RWPE1 (cell line): ENCODE data around the gene P2RX2.

Experiments
- CTCF ChIA-PET: fragments of 350-600 bp; sonication (Branson Sonifier 250); formaldehyde crosslinking; extraction: SDS; loops from one replicate; lab custom pipeline; 2021; lab: Yijun Ruan, JAX
- POLR2A ChIA-PET: fragments of 400-600 bp; formaldehyde crosslinking; extraction: SDS; loops from one replicate; lab custom pipeline; 2020; ENCODE audit warnings: antibody characterized with exemption; ENCODE audit not compliant: low non-redundant PET; lab: Yijun Ruan, JAX
- DNase-seq: peaks from one replicate; pipeline ENCODE4 v3.0.0; 2012; ENCODE audit warnings: low spot score
- H3K27ac ChIP-seq: fragments of 450-650 bp; 2 replicates; pipeline ENCODE4 v1.5.1; 2017
- TF ChIP-seq, protein P1 (sequence below): fragments of 450-650 bp; conservative IDR thresholded peaks from 2 replicates; pipeline ENCODE4 v1.5.1; 2017; ENCODE audit warnings: low read depth, mild to moderate bottlenecking

P2RX2 gene

DNA sequence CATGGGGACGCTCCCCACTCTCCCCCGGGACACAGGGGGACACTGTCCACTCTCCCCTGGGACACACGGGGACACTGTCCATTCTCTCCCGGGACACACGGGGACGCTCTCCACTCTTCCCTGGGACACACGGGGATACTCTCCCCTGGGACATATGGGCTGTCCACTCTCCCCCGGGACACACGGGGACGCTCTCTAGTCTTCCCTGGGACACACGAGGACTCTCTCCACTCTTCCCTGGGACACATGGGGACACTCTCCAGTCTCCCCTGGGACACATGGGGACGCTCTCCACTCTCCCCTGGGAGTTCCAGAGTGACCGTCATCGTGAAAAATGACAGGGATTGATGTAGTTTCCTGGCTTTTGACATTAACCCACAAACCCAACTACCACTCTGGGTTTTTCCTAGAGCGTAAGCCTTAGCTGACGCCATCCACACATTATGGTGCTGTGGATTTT lies 3.0 kb upstream of the P2RX2 start:
- no peak for DNase-seq
- TF ChIP-seq, protein P1, sequence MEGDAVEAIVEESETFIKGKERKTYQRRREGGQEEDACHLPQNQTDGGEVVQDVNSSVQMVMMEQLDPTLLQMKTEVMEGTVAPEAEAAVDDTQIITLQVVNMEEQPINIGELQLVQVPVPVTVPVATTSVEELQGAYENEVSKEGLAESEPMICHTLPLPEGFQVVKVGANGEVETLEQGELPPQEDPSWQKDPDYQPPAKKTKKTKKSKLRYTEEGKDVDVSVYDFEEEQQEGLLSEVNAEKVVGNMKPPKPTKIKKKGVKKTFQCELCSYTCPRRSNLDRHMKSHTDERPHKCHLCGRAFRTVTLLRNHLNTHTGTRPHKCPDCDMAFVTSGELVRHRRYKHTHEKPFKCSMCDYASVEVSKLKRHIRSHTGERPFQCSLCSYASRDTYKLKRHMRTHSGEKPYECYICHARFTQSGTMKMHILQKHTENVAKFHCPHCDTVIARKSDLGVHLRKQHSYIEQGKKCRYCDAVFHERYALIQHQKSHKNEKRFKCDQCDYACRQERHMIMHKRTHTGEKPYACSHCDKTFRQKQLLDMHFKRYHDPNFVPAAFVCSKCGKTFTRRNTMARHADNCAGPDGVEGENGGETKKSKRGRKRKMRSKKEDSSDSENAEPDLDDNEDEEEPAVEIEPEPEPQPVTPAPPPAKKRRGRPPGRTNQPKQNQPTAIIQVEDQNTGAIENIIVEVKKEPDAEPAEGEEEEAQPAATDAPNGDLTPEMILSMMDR = no peak
- ChIA-PET CTCF (interaction anchor here (0.5 to 1.9 kb wide), 11 partner anchors 13 to 437 kb away, joined by 3 to 12 read pairs (median 4); no protein-coding TSS in a partner anchor), POLR2A (no interaction called here)
- no peak overlapping the region for H3K27ac ChIP-seq

DNA sequence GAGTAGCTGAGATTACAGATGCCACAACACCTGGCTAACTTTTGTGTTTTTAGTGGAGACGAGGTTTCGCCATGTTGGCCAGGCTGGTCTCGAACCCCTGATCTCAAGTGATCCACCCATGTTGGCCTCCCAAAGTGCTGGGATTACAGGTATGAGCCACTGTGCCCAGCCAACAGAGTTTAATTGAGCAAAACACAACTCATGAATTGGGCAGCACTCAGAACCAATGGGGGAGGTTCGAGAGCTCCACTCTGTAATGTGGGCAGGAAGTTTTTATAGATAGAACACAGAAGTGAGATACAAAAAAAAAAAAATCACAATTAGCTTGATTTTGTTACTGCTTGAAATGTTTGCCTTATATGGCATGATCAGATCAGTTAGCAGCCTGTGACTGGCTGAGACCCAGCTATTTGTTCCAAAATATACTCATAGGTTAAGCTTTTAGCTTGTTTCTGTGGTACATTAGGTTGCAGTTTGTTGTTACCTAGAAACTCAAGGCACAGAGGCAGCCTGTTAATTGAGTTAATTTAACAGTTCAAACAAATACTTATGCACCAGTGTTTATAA lies 1.4 kb upstream of the P2RX2 start:
- ChIA-PET POLR2A (no interaction called here), CTCF (interaction anchor here (1.2 kb wide), 1 partner anchor 22 kb away, joined by 3 read pairs; no protein-coding TSS in a partner anchor)
- DNase-seq = no peak
- H3K27ac ChIP-seq = no peak overlapping the region
- TF ChIP-seq, protein P1 = no peak

DNA sequence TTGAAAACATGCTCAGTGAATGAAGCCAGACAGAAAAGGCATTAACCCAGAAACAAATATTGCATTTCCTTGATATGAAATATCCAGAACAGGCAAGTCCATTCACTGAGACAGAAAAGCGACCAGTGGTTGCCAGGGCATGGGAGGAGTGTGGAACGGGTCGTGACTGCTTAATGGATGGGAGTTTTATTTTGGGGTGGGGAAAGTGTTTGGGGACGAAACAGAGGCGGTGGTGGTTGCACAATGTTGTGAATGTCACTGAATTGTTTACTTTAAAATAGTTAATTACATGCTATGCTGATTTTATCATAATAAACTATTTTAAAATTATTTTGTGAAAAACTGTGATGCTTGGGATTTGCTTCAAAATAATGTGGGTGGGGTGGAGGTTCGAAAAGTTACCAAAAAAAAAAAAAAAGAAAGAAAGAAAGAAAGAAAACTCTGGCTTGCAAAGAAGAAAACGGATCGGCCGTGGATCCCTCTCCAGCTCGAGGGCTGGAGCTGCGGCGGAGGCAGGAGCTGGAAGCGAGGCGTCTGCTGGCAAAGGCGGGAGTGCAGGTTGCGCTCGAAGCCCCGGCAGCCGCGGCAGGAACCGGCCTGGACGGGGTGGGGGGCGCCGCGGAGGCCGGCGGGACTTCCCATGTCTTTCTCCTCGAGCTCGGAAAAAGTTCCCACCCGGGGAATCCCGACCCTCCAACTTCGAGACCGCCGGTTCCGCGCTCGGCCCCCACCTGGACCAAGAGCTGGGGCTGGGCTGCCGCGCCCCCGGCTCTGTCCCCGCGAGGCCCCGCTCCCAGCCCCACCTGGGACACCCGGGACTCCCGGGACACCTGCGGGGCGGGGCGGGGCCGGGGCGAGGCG lies 524 bp upstream of the P2RX2 start:
- no peak overlapping the region for H3K27ac ChIP-seq
- no peak for DNase-seq
- POLR2A ChIA-PET = no interaction called here
- CTCF ChIA-PET = interaction anchor here (0.6 kb wide), 1 partner anchor 57 kb away, joined by 3 read pairs; no protein-coding TSS in a partner anchor
- TF ChIP-seq, protein P1 = no peak

DNA sequence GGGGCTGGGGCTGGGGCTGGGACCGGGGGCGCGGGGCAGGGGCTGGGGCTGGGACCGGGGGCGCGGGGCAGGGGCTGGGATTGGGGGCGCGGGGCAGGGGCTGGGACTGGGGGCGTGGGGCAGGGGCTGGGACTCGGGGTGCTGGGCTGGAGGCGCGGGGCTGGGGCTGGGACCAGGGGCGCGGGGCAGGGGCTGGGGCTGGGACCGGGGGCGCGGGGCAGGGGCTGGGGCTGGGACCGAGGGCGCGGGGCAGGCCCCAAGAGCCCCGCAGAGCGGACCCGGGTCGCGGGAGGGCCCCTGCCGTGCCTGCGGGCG lies 452 bp downstream of the P2RX2 start:
- DNase-seq = no peak
- TF ChIP-seq, protein P1 = no peak
- CTCF ChIA-PET = no interaction called here
- POLR2A ChIA-PET = no interaction called here
- no peak overlapping the region for H3K27ac ChIP-seq

DNA sequence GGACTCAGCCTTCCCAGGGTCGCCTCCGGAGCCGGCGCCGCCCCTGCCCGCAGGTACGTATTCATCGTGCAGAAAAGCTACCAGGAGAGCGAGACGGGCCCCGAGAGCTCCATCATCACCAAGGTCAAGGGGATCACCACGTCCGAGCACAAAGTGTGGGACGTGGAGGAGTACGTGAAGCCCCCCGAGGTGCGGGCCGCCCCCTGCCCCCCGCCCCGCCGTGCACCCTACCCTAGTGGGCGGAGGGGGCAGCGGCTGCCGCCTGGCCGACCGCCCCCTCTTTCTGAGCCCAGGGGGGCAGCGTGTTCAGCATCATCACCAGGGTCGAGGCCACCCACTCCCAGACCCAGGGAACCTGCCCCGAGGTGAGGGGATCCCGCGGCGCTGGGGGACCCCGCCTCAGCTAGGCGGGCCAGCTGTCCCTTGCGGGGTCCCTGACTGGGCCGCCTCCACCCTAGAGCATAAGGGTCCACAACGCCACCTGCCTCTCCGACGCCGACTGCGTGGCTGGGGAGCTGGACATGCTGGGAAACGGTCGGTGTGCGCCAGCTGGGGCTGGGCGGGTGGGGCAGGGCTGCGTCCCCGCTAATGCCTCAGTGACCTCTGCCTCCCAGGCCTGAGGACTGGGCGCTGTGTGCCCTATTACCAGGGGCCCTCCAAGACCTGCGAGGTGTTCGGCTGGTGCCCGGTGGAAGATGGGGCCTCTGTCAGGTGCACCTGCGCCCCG lies 973 bp downstream of the P2RX2 start:
- ChIA-PET CTCF (no interaction called here), POLR2A (no interaction called here)
- DNase-seq = no peak
- TF ChIP-seq, protein P1 = no peak
- H3K27ac ChIP-seq = no peak overlapping the region
